ENCODE results near the gene CCDC34.

The CCDC34 gene, protein sequence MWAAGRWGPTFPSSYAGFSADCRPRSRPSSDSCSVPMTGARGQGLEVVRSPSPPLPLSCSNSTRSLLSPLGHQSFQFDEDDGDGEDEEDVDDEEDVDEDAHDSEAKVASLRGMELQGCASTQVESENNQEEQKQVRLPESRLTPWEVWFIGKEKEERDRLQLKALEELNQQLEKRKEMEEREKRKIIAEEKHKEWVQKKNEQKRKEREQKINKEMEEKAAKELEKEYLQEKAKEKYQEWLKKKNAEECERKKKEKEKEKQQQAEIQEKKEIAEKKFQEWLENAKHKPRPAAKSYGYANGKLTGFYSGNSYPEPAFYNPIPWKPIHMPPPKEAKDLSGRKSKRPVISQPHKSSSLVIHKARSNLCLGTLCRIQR

DNA sequence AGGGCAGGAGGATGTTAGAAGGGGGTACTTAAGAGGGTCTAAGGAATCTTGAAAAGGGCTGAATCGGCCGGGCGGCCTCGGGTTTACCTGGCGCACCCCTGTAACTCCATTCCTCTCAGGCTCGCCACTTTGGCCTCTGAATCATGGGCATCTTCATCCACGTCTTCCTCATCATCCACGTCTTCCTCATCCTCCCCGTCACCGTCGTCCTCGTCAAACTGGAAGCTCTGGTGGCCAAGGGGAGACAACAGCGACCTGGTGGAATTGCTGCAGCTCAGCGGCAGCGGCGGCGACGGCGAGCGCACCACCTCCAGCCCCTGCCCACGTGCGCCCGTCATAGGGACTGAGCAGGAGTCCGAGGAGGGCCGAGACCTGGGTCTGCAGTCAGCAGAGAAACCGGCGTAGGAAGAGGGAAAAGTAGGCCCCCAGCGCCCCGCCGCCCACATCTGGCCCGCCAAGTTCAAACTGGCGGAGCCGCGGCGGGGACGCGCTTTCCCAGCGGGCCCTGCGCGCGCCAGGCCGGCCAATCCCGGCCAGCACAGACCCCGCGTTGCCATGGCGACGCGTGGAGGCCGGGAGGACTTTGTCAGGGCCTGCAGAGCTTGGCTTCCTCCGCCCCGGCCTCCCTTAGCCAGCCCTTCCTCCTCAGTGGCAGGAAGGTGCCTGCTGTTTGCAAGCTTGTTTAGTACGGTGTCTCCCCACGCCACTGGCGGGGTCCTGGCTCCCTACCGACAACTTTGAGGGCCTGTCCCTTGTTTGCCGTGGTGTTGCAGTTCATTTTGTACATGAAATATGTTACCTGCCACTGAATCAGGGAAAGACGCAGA is at the start of gene CCDC34:
Gene CCDC34 (minus strand): TSS at position 467 of the 827 bp plus-strand sequence. CDS start 21 bp downstream, at position 446.
- DNase-seq = peak; percentile 88

DNA sequence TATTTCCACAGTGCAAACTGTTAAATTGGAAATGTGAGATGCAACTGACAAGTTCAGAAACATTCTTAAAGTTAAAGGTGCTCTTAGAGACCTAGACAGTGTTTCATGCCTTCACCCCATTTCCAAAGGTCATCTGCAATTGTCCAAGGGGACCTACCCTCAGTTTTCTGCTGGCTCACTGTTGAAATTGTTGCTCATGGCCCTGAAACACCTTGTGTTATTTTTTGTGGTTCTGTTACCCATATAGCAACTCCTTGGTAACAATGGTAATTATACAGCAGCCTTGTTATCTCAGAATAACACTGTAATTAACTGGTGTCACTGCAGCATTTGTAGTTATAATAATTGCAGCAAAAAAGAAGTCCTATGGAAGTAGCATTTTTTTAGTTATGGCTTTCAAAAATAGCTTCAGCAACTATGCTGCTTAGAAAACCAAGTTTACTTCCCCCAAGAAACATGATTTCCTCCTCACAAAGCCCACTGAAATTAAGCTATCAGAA is 49.2 kb upstream of the CCDC34 start:
- DNase-seq = no peak

DNA sequence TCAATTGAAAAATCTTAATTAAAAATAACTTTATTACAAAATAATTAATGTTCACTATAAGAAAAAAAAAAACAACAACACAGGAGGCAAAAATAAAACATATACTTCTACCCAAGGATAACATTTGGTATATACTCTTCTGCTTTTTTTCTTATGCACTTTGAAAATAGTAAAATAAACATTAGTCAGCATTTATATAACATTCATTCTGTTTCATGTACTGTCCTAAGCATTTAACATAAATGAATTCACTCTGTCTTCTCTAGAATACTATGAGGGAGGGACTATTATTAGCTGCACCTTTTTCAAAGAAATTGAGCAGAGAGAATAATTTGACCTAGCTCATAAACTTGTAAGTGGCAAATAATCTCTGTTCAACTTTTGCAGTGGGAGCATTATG is 48.3 kb upstream of the CCDC34 start:
- no peak for DNase-seq

DNA sequence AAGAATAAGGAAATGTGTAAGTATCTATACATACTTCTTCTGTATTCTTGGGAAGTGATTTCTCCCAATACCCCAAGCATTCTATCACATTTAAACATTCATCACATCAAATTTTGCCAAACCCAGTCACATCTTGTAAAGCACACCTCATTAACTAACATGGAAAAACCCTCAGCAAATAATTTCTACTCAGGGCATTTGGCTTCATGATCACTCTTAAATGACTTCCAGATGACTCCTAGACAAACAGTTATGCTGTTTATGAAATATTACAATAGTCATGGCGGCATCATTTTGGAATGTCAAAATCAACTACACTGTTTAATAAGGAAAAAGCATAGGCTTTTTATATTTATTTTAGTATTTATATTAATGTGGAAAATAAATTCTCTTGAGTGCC is 47.3 kb upstream of the CCDC34 start:
- no peak for DNase-seq

DNA sequence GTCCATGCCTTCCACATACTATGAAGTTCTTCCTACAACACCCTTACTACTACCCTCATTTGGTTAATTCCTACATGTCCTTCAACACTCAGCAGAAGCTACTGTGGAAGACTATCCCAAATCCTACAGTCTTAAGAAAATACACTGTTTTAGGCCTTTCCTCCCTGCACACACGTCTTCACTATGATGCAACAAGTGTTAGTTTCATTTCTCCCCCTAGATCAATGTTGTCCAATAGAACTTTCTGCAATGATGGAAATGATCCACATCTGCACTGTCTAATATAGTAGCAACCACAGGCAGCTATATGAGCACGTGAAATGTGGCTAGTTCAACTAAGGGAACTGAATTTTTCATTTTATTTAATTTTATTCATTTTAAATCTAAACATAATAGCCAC is 46.7 kb upstream of the CCDC34 start:
- DNase-seq = no peak

DNA sequence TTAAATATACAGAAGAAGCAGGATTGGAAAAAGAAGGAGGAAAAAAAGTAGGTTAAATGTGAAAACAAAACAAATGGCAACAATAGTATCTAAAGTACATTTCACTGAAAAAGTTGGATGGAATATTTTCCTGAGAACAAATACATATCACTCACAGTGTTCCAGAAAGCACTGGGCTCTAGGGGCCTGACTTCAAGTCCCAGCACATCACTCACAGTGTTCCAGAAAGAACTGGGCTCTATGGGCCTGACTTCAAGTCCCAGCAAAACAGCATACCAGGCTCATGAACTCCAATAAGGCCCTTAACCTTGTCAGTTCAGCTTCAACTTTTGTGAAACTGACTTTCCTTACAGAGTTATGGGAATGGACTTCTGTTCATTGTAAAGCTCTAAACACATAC is 46.0 kb upstream of the CCDC34 start:
- DNase-seq = no peak

- DNase-seq = no peak
Measured at GRCh38 chr11:27408246-27408800, 45.3 kb upstream of the CCDC34 start.

DNA sequence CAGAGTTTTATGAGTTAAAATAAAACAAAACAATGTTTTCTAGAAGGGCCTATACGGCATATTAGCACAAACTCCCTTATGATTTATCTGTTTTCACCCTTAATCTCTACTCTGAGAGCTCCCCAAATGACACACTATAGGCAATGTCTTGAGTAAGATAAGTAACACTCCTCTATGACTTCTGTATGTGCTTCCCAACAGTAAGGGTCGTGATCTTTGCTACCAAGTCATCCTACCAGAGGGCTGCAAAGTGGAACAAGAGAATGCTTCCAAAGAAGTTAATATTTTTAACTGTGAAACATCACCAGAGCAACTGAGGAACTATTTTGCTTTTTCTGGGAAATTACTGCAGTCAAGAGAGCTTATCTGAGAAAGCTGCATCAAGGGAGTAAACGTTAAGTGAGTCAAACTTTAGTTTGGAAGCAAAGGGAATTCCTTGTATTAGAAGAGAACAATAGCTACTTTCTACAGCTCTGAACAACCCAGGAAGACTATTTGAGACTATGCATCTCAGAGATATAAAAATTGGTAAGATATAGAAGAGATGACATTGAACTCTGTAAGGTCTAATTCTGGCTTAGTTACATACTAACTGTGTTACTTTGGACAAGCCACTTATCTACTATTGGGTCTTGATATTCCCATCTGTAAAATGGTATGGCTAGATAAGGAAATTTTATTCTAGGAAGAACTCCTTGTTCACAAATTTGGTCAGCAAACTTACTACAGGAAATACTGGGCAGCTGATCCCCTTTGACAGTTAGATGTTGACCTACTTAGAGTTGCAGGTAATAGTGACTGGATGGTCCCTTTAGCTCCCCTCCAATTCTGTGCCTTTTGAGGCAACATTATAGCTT is 43.7 kb upstream of the CCDC34 start:
- DNase-seq = no peak

DNA sequence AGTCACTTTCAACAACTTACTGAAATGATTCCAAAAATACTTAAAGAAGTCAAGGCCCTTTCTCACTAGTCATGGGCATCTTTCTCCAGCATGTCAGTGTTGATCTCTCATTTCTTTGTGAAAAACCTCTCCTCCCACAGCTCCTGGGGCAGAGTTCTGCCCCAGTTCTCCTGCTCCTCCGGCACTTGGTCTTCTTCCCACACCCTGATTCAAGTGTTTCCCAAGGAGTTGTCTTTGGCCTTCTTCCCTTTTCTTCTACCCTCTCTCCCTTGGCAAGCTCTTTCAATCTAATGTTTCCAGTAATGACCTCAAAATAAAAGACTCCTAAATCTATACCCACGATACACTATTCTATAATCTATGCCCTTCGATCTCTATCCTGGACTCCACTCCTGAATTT is 42.1 kb upstream of the CCDC34 start:
- DNase-seq = no peak

GRCh38 chr11:27404427-27404826 is 41.4 kb upstream of the CCDC34 start:
- no peak for DNase-seq

DNA sequence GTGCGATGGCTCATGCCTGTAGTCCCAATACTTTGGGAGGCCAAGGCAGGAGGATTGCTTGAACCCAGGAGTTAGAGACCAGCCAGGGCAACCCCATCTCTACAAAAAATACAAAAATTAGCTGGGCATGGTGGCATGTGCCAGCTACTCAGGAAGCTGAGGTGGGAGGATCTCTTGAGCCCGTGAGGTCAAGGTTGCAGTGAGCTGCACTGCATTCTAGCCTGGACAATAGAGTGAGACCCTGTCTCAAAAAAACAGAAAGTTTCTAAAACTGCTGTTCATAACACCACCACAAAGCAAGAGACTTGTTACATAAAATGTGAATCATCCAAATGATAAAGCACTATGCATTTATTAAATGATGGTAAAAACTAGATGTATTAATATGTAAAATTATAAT is 40.2 kb upstream of the CCDC34 start:
- no peak for DNase-seq

- DNase-seq = no peak
Measured at GRCh38 chr11:27402450-27402849, 39.4 kb upstream of the CCDC34 start.

DNA sequence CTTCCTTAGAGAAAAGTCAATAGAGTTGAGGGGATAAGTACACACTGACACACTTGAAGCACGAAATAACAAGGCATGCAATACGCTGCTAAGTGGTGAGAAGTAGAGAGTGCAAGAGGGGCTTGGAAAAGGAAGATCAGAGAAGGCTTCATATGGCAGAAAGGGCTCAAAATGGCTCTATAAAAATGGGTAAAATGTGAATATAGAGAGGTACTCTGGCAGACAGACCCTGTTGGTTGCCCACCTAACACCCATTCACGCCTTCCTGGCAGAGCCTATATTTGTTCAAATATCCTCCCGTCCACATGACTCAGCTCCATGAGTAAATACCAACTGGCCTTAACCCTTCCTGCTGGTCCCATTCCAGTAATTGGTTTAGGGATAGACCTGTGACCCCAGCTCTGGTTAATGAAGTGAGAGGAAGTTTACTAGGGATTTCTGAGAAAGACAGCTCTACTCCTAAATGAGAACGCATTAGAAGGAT is 38.9 kb upstream of the CCDC34 start:
- DNase-seq = no peak

GRCh38 chr11:27401280-27401832 is 38.3 kb upstream of the CCDC34 start:
- no peak for DNase-seq

DNA sequence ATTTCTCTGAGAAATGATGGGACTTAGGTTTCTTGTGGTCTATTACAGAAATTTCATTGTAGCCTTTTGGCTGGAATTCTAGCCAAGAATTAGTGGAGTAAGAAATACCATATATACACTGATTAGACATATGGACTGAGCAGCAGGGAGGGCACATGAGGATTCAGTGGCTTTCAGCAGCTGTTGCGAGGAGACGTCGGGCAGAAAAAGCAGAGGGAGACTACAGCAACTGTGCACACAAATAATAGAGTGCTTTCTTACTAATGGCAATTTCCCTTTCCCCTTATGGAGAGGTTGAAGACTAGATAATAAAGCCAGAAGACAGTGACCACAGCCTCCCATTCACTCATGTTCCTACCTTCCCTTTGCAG is 35.4 kb upstream of the CCDC34 start:
- no peak for DNase-seq

GRCh38 chr11:27397624-27398399 is 34.8 kb upstream of the CCDC34 start:
- DNase-seq = no peak

GRCh38 chr11:27396259-27396839 is 33.3 kb upstream of the CCDC34 start:
- no peak for DNase-seq

DNA sequence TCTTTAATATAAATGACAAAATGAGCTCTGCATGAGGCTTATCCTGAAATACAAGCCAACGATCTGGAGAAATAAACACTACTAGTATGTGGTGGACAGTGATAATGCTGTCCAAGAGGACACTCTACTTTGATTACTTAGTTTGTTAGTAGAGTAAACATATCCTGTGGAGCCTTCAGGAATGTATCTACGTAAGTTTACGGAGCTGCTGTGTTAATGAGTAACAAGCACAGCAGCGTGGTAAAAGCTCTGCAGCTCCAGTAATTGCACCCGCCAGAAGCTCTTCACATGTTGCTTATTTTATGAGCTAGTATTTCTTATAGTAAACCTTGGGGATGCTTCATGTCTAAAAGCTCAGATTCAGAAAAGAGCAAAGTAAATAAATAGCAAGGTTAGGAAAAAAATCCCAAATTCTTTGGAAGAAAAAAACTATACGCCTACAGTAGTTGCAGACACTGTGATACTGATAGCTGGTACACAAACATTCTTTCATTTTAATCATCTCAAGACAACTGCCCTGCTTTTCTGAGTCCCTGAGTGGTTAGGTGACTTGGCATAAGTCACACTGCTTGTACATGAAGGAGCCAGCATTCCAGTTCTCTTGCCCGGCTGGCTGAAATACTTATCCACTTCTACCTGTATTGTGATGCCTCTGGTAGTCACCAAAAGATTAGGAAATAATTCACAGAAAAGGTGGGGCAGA is 32.7 kb upstream of the CCDC34 start:
- no peak for DNase-seq

- DNase-seq = no peak
Measured at GRCh38 chr11:27394781-27395228, 31.8 kb upstream of the CCDC34 start.

All from NCI-H1436 (cell line).